Testis (tissue), 3 donors: ENCODE results near the gene KRTAP10-5. TPM values are rescaled to one million over a fixed set of nuclear protein-coding genes. Genes with fewer than 3 reads are reported as not detected.

Experiments used
- DNase-seq: peaks from one replicate; pipeline ENCODE4 v3.0.0-alpha.2; 2019
- H3K27ac ChIP-seq, 2 donors: fragments of 200-600 bp; sonication (generic); one replicate each; pipeline ENCODE4 v1.5.1; 2019
- H3K27me3 ChIP-seq: fragments of 200-600 bp; sonication (generic); one replicate; pipeline ENCODE4 v1.5.1; 2019
- H3K36me3 ChIP-seq: fragments of 200-600 bp; sonication (generic); one replicate; pipeline ENCODE4 v1.5.1; 2017; ENCODE audit warnings: low read depth; ENCODE audit errors: missing control alignments
- H3K4me1 ChIP-seq: fragments of 200-600 bp; sonication (generic); one replicate; pipeline ENCODE4 v1.5.1; 2019
- H3K4me3 ChIP-seq, 2 donors: fragments of 200-600 bp; sonication (generic); one replicate each; pipeline ENCODE4 v1.5.1; 2017 to 2019
- H3K9me3 ChIP-seq: fragments of 200-600 bp; sonication (generic); one replicate; pipeline ENCODE4 v1.5.1; 2017
- CTCF ChIP-seq, 3 experiments: fragments of 450-650 bp in 2 of 3; fragments of 200-600 bp in 1 of 3; sonication (generic) in 1 of 3; IDR thresholded peaks; one replicate each; pipeline ENCODE4 v1.5.1; 2016 to 2019; ENCODE audit warnings: antibody characterized with exemption in 3 of 3, mild to moderate bottlenecking in 2 of 3, moderate library complexity in 1 of 3
- POLR2A ChIP-seq: fragments of 450-650 bp; IDR thresholded peaks from one replicate; pipeline ENCODE4 v1.6.1; 2017; ENCODE audit warnings: antibody characterized with exemption, mild to moderate bottlenecking, moderate library complexity
- WGBS, 2 donors: methylation state at CpG; one replicate each; pipeline ENCODE4 v1.1.5; 2018; 5-methylcytosine and 5-hydroxymethylcytosine counted together
- intact Hi-C: fragments of 100-400 bp; cut with DNase I; formaldehyde crosslinking; loops from one replicate; pipeline ENCODE4 v1.15.1; 2023; ENCODE audit warnings: low total_unique reads
- polyA plus RNA-seq: library from polyadenylated mRNA; stranded (reverse); fragments of 350-450 nt; fragmentation: Illumina TruSeq; extraction: RNeasy Lipid Tissue Mini Kit (QIAGEN cat#74804); gene quantifications from one replicate; pipeline ENCODE4 v1.2.3, GENCODE V29; 2014; ENCODE audit warnings: low read depth, low replicate concordance; ENCODE audit not compliant: insufficient read depth
- total RNA-seq, 2 donors: library from RNA; depleted of rRNA; stranded (reverse); fragments of >200 nt; gene quantifications; one replicate each; pipeline ENCODE4 v1.2.3, GENCODE V29; 2016

Gene KRTAP10-5
- total and polyA plus RNA-seq, 3 donors from 2014 or later, result not detected

GRCh38 chr21:44549525-44550211, 30.7 kb downstream of the KRTAP10-5 start:
- intact Hi-C loops, result no loop called here
- Histone ChIP-seq H3K27ac (no peak overlapping the region), H3K9me3 (no peaks in the 10 kb centered on the region), H3K27me3 (no peaks in the 10 kb centered on the region), H3K36me3 (no peaks in the 10 kb centered on the region), H3K4me3 (no peak overlapping the region), H3K4me1 (no peaks in the 10 kb centered on the region)
- no peak for DNase-seq
- 68 to 77% methylated on average over 19 to 25 of the region's 25 CpGs for WGBS, 2 donors
- no peak for TF ChIP-seq CTCF (IDR thresholded peaks at IDR 0.05)
- TF ChIP-seq POLR2A, result no peak

GRCh38 chr21:44548922-44549321, 31.5 kb downstream of the KRTAP10-5 start:
- Histone ChIP-seq H3K27me3 (no peaks in the 10 kb centered on the region), H3K4me3 (no peak overlapping the region), H3K4me1 (no peaks in the 10 kb centered on the region), H3K27ac (no peak overlapping the region), H3K9me3 (no peaks in the 10 kb centered on the region), H3K36me3 (no peaks in the 10 kb centered on the region)
- intact Hi-C loops, result no loop called here
- WGBS, 2 donors, result 48 to 60% methylated on average over 14 of the region's 14 CpGs
- TF ChIP-seq CTCF (IDR thresholded peaks at IDR 0.05) (no peak), POLR2A (no peak)
- DNase-seq, result no peak

DNA sequence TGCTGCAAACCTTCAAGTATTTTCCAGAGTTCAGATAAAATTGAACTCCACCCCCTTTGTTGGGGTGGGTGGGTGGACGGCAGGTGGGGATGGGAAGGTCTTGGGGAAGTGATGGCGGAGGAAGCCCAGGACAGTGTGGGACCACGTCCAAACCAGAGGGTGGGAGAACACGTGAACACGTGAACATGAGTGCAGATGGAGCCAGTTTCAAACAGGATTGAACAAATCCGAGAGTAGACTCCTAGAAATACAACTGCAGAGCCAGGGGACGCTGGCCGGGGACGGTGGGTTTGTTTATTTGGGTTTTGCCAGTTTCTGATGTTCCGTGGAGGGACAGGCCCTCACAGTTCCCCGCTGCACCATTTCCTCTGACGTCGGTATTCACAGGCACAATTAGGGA, 32.0 kb downstream of the KRTAP10-5 start:
- 70 to 75% methylated on average over 13 of the region's 13 CpGs for WGBS, 2 donors
- no peaks in the 10 kb centered on the region for H3K36me3 ChIP-seq
- no peaks in the 10 kb centered on the region for H3K4me1 ChIP-seq
- H3K9me3 ChIP-seq, result no peaks in the 10 kb centered on the region
- H3K4me3 ChIP-seq, result no peak overlapping the region
- TF ChIP-seq CTCF (IDR thresholded peaks at IDR 0.05), result no peak
- no peak for TF ChIP-seq POLR2A
- intact Hi-C loops, result no loop called here
- no peak for DNase-seq
- no peak overlapping the region for H3K27ac ChIP-seq
- no peaks in the 10 kb centered on the region for H3K27me3 ChIP-seq

- H3K27me3 ChIP-seq, result no peaks in the 10 kb centered on the region
- H3K27ac ChIP-seq, result no peak overlapping the region
- no peak overlapping the region for H3K4me3 ChIP-seq
- WGBS, 2 donors, result 67 to 79% methylated on average over 5 of the region's 5 CpGs
- no peak for DNase-seq
- no peak for TF ChIP-seq CTCF (IDR thresholded peaks at IDR 0.05)
- no peak for TF ChIP-seq POLR2A
- no peaks in the 10 kb centered on the region for H3K9me3 ChIP-seq
- H3K36me3 ChIP-seq, result no peaks in the 10 kb centered on the region
- no peaks in the 10 kb centered on the region for H3K4me1 ChIP-seq
- intact Hi-C loops, result no loop called here
Observed at GRCh38 chr21:44547656-44548331, 32.6 kb downstream of the KRTAP10-5 start.
